NCI-H1694 (cell line): ENCODE measurements around the gene SMC6.

Experiments
- DNase-seq: peaks from one replicate; lab custom pipeline; 2025; lab: John Stamatoyannopoulos, UW

The SMC6 gene

GRCh38 chr2:17615728-17616351 lies 137.8 kb downstream of the SMC6 start:
- no peak for DNase-seq

GRCh38 chr2:17615147-17615546 lies 138.5 kb downstream of the SMC6 start:
- DNase-seq: no peak

GRCh38 chr2:17614174-17614930 lies 139.3 kb downstream of the SMC6 start:
- DNase-seq: no peak
